Neural cell (in vitro differentiated cells): Measurements from ENCODE around the gene PTPRG. TPM values are rescaled to one million over a fixed set of nuclear protein-coding genes. Genes with fewer than 3 reads are reported as not detected.

Experiments used
- H2AFZ ChIP-seq: fragments of 200-600, 300-800 bp; sonication (generic), shearing (Covaris generic); 2 replicates; pipeline ENCODE4 v1.6.0; 2014; ENCODE audit warnings: low read depth, mild to moderate bottlenecking, antibody characterized with exemption, low read length, moderate library complexity
- H3F3A ChIP-seq: fragments of 200-600 bp; shearing (Covaris generic); 2 replicates; pipeline ENCODE4 v1.6.1; 2016; ENCODE audit warnings: mild to moderate bottlenecking, moderate library complexity, mixed read lengths, antibody characterized with exemption, low read length; ENCODE audit not compliant: insufficient read depth, poor library complexity, severe bottlenecking
- H3K27ac ChIP-seq: fragments of 200-600, 300-800 bp; sonication (generic), shearing (Covaris generic); 2 replicates; pipeline ENCODE4 v1.5.1; 2014; ENCODE audit warnings: mild to moderate bottlenecking, low read length, moderate library complexity
- H3K27me3 ChIP-seq: fragments of 300-800, 200-600 bp; sonication (generic), shearing (Covaris generic); 2 replicates; pipeline ENCODE4 v1.6.0; 2014; ENCODE audit warnings: mild to moderate bottlenecking, low read depth, low read length, moderate library complexity; ENCODE audit not compliant: insufficient read depth
- H3K36me3 ChIP-seq: fragments of 300-800, 200-600 bp; sonication (generic), shearing (Covaris generic); 2 replicates; pipeline ENCODE4 v1.5.1; 2014; ENCODE audit warnings: mild to moderate bottlenecking, antibody characterized with exemption, low read length, moderate library complexity; ENCODE audit not compliant: insufficient read depth
- H3K4me2 ChIP-seq: fragments of 300-800, 200-600 bp; sonication (generic), shearing (Covaris generic); 2 replicates; pipeline ENCODE4 v1.6.0; 2014; ENCODE audit warnings: mild to moderate bottlenecking, low read length
- H3K4me3 ChIP-seq: fragments of 300-800, 200-600 bp; sonication (generic), shearing (Covaris generic); 2 replicates; pipeline ENCODE4 v1.5.1; 2014; ENCODE audit warnings: mild to moderate bottlenecking, low read length, moderate library complexity
- H3K79me2 ChIP-seq: fragments of 200-600 bp; shearing (Covaris generic); replicated peaks from 2 replicates; pipeline ENCODE4 v1.6.0; 2014; ENCODE audit warnings: mild to moderate bottlenecking, low read length, moderate library complexity; ENCODE audit not compliant: insufficient read depth
- H3K9ac ChIP-seq: fragments of 300-800, 200-600 bp; sonication (generic), shearing (Covaris generic); 2 replicates; pipeline ENCODE4 v1.6.1; 2016; ENCODE audit warnings: mild to moderate bottlenecking, low read length, mixed read lengths
- H3K9me2 ChIP-seq: fragments of 200-600 bp; shearing (Covaris generic); 2 replicates; pipeline ENCODE4 v1.6.1; 2016; ENCODE audit warnings: mild to moderate bottlenecking, low read length, mixed read lengths; ENCODE audit not compliant: insufficient read depth
- H3K9me3 ChIP-seq: fragments of 200-600, 300-800 bp; sonication (generic), shearing (Covaris generic); 2 replicates; pipeline ENCODE4 v1.6.1; 2016; ENCODE audit warnings: mild to moderate bottlenecking, mixed run types, low read length, moderate library complexity, mixed read lengths
- H4K20me1 ChIP-seq: fragments of 200-600 bp; shearing (Covaris generic); 2 replicates; pipeline ENCODE4 v1.6.1; 2016; ENCODE audit warnings: mild to moderate bottlenecking, mixed run types; ENCODE audit not compliant: insufficient read depth
- CTCF ChIP-seq: fragments of 450-650 bp; IDR thresholded peaks from 2 replicates; pipeline ENCODE4 v1.5.1; 2014; ENCODE audit warnings: antibody characterized with exemption, mild to moderate bottlenecking, moderate library complexity; ENCODE audit not compliant: poor library complexity, severe bottlenecking
- EP300 ChIP-seq: fragments of 450-650 bp; conservative IDR thresholded peaks from 2 replicates; pipeline ENCODE4 v1.6.1; 2014; ENCODE audit warnings: antibody characterized with exemption, mild to moderate bottlenecking, moderate library complexity; ENCODE audit not compliant: poor library complexity, severe bottlenecking
- EZH2 ChIP-seq: fragments of 200-600, 300-800 bp; shearing (Covaris generic), sonication (generic); IDR thresholded peaks from 2 replicates; pipeline ENCODE4 v1.6.1; 2014; ENCODE audit warnings: antibody characterized with exemption, low read length, borderline replicate concordance, mild to moderate bottlenecking; ENCODE audit not compliant: insufficient read depth, poor library complexity, severe bottlenecking
- MXI1 ChIP-seq: fragments of 450-650 bp; conservative IDR thresholded peaks from 2 replicates; pipeline ENCODE4 v1.6.1; 2014; ENCODE audit warnings: antibody characterized with exemption, mild to moderate bottlenecking; ENCODE audit not compliant: poor library complexity, severe bottlenecking
- POLR2AphosphoS5 ChIP-seq: IDR thresholded peaks from 2 replicates; pipeline ENCODE4 v1.6.1; 2012
- RAD21 ChIP-seq: fragments of 450-650 bp; conservative IDR thresholded peaks from 2 replicates; pipeline ENCODE4 v1.6.1; 2014; ENCODE audit warnings: antibody characterized with exemption, mild to moderate bottlenecking, moderate library complexity
- REST ChIP-seq: IDR thresholded peaks from 2 replicates; pipeline ENCODE4 v1.6.1; 2012; ENCODE audit warnings: borderline replicate concordance
- SMC3 ChIP-seq: fragments of 450-650 bp; conservative IDR thresholded peaks from 2 replicates; pipeline ENCODE4 v1.6.1; 2014; ENCODE audit warnings: antibody characterized with exemption, mild to moderate bottlenecking, moderate library complexity; ENCODE audit not compliant: poor library complexity
- TAF1 ChIP-seq: IDR thresholded peaks from 2 replicates; pipeline ENCODE4 v1.6.1; 2012; ENCODE audit warnings: low read depth
- polyA plus RNA-seq: library from polyadenylated mRNA; depleted of rRNA; stranded (reverse); fragments of >200 nt; gene quantifications from 2 replicates; pipeline ENCODE4 v1.2.3, GENCODE V29; 2014

The PTPRG gene
- polyA plus RNA-seq, 1 donor from 2014 or later, result 33.1 TPM

GRCh38 chr3:61828880-61829721 lies 267.7 kb downstream of the PTPRG start:
- Histone ChIP-seq H3K4me3 (no peak overlapping the region), H3K9me2 (no peaks in the 10 kb centered on the region), H2AFZ (no peak overlapping the region), H3K4me2 (no peak overlapping the region), H3K27ac (no peak overlapping the region), H3K36me3 (no peaks in the 10 kb centered on the region), H4K20me1 (no peaks in the 10 kb centered on the region), H3K9me3 (no peaks in the 10 kb centered on the region), H3K9ac (no peak overlapping the region), H3K79me2 (no peaks in the 10 kb centered on the region), H3K27me3 (no peaks in the 10 kb centered on the region), H3F3A (no peaks in the 10 kb centered on the region)
- no peak for TF ChIP-seq TAF1
- no peak for TF ChIP-seq EP300
- TF ChIP-seq EZH2, result no peak
- TF ChIP-seq SMC3, result no peak
- no peak for TF ChIP-seq RAD21
- no peak for TF ChIP-seq CTCF
- TF ChIP-seq POLR2AphosphoS5, result no peak

- Histone ChIP-seq H2AFZ (no peak overlapping the region), H3K36me3 (no peaks in the 10 kb centered on the region), H3K27ac (no peak overlapping the region), H3K4me2 (no peak overlapping the region), H4K20me1 (no peaks in the 10 kb centered on the region), H3K4me3 (no peak overlapping the region), H3F3A (no peaks in the 10 kb centered on the region), H3K9me2 (no peaks in the 10 kb centered on the region), H3K9me3 (no peaks in the 10 kb centered on the region), H3K9ac (no peak overlapping the region), H3K27me3 (no peaks in the 10 kb centered on the region), H3K79me2 (no peaks in the 10 kb centered on the region)
- no peak for TF ChIP-seq CTCF
Measured at GRCh38 chr3:61829722-61830350, 268.5 kb downstream of the PTPRG start.

GRCh38 chr3:61831973-61832372 lies 270.6 kb downstream of the PTPRG start:
- no peak overlapping the region for H3K4me2 ChIP-seq
- no peak overlapping the region for H2AFZ ChIP-seq
- no peaks in the 10 kb centered on the region for H3K9me2 ChIP-seq
- no peaks in the 10 kb centered on the region for H3K79me2 ChIP-seq
- no peaks in the 10 kb centered on the region for H3F3A ChIP-seq
- H3K27ac ChIP-seq, result no peak overlapping the region
- H3K4me3 ChIP-seq, result no peak overlapping the region
- no peaks in the 10 kb centered on the region for H3K27me3 ChIP-seq
- H4K20me1 ChIP-seq, result no peaks in the 10 kb centered on the region
- H3K9me3 ChIP-seq, result no peaks in the 10 kb centered on the region
- no peak overlapping the region for H3K9ac ChIP-seq
- no peak for TF ChIP-seq POLR2AphosphoS5
- TF ChIP-seq CTCF, result no peak
- no peak for TF ChIP-seq EP300
- no peak for TF ChIP-seq EZH2
- TF ChIP-seq SMC3, result no peak
- TF ChIP-seq TAF1, result no peak
- TF ChIP-seq RAD21, result no peak
- no peak for TF ChIP-seq MXI1
- TF ChIP-seq REST, result no peak
- no peaks in the 10 kb centered on the region for H3K36me3 ChIP-seq
